Measurements from ENCODE around the gene MUTYH. TPM values are rescaled to one million over a fixed set of nuclear protein-coding genes. Genes with fewer than 3 reads are reported as not detected.
"Not testable (repeated sequence)": the region's sequence is repeated elsewhere in the genome, so short reads cannot be mapped to it uniquely, and the experiment has no call there.

MUTYH gene
- total RNA-seq, 1 experiment from 2014 or later = 13.0 TPM

DNA sequence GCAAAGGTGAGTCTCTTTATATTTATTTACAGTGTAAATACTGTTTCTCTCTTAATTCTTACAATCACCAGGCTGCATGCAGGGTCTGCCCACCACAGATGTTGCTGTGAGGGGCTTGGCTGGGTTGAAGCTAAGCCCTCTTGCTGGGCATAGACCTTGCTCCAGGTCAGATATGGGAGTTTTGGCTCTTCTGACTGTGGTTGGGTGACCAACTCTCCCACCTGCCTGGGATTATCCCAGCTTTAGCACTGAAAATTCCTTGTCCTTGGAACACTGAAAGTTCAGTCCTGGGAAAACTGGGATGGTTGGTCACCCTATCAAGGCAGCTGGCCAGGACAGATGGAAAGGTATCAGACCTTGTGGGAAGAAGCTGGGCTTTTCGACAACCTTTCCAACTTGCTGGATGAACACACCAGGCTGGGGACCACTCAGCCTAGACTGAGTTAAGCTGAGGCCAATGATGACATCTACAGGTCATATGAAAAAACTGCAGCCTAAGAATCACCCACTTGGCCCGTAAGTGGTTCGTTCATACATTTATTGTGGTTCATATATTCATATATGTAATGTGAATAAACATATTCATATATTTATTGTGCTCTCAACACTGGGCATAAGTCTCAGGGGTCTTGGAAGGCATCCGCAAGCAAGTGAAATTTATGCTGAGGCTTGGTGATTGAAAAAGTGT is 40.1 kb downstream of the MUTYH start:
- in situ Hi-C loops (cut with HindIII; ENCODE audit: low pct_unique_long_range_greater_than_20kb, low sequenced_read_pairs) = no loop called here
- DNase-seq (ENCODE audit: low read depth, low spot score) = peak; percentile 75

DNA sequence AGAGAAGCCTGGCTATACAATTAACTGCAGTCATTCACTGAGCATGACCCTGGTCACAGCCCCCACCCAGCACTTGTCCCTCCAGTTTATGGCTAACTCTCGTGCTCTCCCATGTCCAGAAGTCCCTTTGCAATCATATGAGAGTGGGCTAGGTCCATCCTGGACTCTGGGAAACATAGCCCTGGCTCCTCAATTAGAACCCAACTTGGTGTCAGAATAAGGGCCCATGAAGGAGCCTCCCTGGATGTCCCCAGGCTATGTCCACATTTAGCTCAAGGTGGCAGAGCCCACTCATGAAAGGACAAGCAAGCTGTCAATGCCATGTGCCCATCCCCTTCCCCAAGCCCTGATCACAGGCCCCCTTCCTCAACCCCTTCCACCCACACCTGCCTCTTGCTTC is 40.9 kb downstream of the MUTYH start:
- in situ Hi-C loops (cut with HindIII; ENCODE audit: low pct_unique_long_range_greater_than_20kb, low sequenced_read_pairs) = no loop called here
- DNase-seq (ENCODE audit: low read depth, low spot score) = no peak

DNA sequence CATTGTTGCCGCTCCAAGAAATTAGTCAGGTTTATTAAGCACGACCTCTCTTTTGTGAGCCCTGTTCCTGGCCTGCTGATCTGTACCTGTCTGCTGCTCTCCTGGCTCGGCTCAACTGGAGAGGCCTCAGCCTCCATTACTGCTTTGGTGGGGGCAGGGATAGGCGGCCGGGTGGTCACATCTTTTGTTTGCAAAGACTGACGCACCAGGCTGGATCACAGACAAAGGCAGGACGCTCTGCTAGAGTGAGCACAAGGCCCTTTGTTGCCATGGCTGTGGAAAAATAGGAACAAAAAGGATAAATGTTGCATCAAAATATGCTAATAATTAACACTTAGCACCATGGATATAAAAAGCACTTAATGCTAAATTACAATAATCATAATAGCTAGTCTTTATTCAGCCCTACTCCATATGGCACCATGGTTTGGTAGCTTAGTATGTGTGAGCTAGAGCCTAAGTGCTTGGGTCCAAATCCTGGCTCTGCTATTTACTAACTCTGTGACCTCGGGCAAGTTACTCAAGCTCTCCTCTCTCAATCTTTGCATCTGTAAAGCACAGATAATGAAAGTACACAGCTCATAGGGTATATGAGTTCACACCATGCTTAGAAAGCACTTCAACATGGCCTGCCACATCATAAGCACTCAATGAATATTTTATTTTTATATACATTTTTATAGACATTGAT is 42.4 kb downstream of the MUTYH start:
- in situ Hi-C loops (cut with HindIII; ENCODE audit: low pct_unique_long_range_greater_than_20kb, low sequenced_read_pairs) = no loop called here

DNA sequence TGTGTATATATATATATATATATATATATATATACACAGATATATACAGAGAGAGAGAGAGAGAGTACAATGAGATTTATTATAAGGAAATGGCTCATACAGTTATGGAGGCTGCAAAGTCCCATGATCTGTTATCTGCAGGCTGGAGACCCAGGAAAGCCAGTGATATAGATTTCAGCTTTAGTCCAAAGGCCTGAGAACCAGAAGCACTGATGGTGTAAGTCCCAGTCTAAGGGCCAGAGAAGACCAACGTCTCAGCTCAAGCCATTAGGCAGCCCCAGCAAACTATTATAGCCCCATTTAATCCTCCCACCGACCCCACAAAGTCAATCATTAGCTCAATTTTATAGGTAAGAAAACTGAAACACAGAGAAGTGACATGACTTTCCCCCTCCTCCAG is 48.5 kb downstream of the MUTYH start:
- DNase-seq (ENCODE audit: low read depth, low spot score) = no peak
- in situ Hi-C loops (cut with HindIII; ENCODE audit: low pct_unique_long_range_greater_than_20kb, low sequenced_read_pairs) = no loop called here

More for the DNA sequence above, 42.4 kb downstream of the MUTYH start:
- no peak for DNase-seq (ENCODE audit: low read depth, low spot score)

DNA sequence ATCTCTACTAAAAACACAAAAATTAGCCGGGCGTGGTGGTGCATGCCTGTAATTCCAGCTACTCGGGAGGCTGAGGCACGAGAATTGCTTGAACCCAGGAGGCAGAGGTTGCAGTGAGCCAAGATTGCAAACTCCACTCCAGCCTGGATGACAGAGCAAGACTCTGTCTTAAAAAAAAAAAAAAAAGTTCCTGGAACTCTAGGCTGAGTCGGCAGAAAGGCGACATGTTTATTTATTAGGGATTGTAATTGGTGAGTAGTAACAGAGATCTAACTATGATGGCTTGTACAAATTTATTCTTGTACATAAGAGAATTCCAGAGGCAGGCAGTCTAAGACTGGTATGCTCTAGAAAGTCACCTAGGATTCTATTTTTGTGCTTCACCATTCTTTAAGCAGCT is 49.2 kb downstream of the MUTYH start:
- in situ Hi-C loops (cut with HindIII; ENCODE audit: low pct_unique_long_range_greater_than_20kb, low sequenced_read_pairs); DNase-seq (ENCODE audit: low read depth, low spot score): not testable (repeated sequence)

DNA sequence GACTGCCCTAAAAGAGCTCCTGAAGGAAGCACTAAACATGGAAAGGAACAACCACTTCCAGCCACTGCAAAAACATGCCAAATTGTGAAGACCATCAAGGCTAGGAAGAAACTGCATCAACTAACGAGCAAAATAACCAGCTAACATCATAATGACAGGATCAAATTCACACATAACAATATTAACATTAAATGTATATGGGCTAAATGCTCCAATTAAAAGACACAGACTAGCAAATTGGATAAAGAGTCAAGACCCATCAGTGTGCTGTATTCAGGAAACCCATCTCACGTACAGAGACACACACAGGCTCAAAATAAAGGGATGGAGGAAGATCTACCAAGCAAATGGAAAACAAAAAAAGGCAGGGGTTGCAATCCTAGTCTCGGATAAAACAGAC is 53.7 kb downstream of the MUTYH start:
- DNase-seq (ENCODE audit: low read depth, low spot score); in situ Hi-C loops (cut with HindIII; ENCODE audit: low pct_unique_long_range_greater_than_20kb, low sequenced_read_pairs): not testable (repeated sequence)

DNA sequence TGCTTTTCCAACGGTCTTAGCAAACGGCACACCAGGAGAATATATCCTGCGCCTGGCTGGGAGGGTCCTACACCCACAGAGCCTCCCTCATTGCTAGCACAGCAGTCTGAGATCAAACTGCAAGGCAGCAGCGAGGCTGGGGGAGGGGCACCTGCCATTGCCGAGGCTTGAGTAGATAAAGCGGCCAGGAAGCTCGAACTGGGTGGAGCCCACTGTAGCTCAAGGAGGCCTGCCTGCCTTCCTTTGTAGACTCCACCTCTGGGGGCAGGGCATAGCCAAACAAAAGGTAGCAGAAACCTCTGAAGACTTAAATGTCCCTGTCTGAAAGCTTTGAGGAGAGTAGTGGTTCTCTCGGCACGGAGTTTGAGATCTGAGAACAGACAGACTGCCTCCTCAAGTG is 55.4 kb downstream of the MUTYH start:
- in situ Hi-C loops (cut with HindIII; ENCODE audit: low pct_unique_long_range_greater_than_20kb, low sequenced_read_pairs); DNase-seq (ENCODE audit: low read depth, low spot score): not testable (repeated sequence)

DNA sequence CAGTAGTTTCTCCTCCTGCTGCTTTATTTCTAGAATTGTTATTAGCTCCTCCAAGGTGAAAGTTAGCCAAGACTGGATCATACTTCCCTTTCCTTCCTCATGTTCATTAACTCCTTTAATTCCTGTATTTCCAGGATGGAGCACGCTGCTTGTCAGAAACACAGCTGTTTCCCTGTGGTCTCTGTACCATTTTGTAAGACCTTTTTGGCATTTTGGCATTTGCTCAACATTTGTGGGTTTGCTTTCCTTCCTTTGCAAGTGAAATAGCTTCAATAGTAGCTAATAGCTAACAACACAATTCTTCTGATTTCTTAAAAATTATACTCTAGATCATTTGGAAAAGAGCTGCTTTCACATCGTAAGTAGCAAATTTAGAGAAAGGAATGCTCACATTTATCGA is 57.9 kb downstream of the MUTYH start:
- DNase-seq (ENCODE audit: low read depth, low spot score) = no peak
- in situ Hi-C loops (cut with HindIII; ENCODE audit: low pct_unique_long_range_greater_than_20kb, low sequenced_read_pairs) = no loop called here

Other genes starting within 250 kb of the MUTYH start
- 2.2 and 2.6 TPM in 2 replicates for gene ZSWIM5, start 133.8 kb downstream of the MUTYH start, total RNA-seq (2014; rRNA removed; shearing (Covaris generic))
- not detected in 2 replicates for gene HPDL, start 13.5 kb downstream of the MUTYH start, total RNA-seq (2014; rRNA removed; shearing (Covaris generic))
- gene TOE1, start 270 bp downstream of the MUTYH start, total RNA-seq (2014; rRNA removed; shearing (Covaris generic)) = 10.5 and 13.5 TPM in 2 replicates
- gene TESK2, start 150.7 kb upstream of the MUTYH start, total RNA-seq (2014; rRNA removed; shearing (Covaris generic)) = 32.9 and 36.1 TPM in 2 replicates
- gene CCDC163, start 159.6 kb upstream of the MUTYH start, total RNA-seq (2014; rRNA removed; shearing (Covaris generic)) = 3.6 and 4.7 TPM in 2 replicates
- 10.8 and 11.7 TPM in 2 replicates for gene MMACHC, start 159.9 kb upstream of the MUTYH start, total RNA-seq (2014; rRNA removed; shearing (Covaris generic))
- gene PRDX1, start 181.4 kb upstream of the MUTYH start, total RNA-seq (2014; rRNA removed; shearing (Covaris generic)) = 1,043 and 1,143 TPM in 2 replicates
- gene AKR1A1, start 210.4 kb upstream of the MUTYH start, total RNA-seq (2014; rRNA removed; shearing (Covaris generic)) = 43.9 and 53.3 TPM in 2 replicates
- 58.5 and 72.8 TPM in 2 replicates for gene NASP, start 243.6 kb upstream of the MUTYH start, total RNA-seq (2014; rRNA removed; shearing (Covaris generic))